PFSK-1 (cell line): ENCODE data around the gene MED9.

Source experiments
- POLR2AphosphoS5 ChIP-seq: IDR thresholded peaks from 2 replicates; pipeline ENCODE4 v1.6.1; 2012; ENCODE audit warnings: low read depth, mild to moderate bottlenecking, control low read depth, low read length, moderate library complexity
- REST ChIP-seq, 2 experiments: IDR thresholded peaks; 2 replicates each; pipeline versions ENCODE4 v1.6.1 to v1.8.0; 2011 to 2012; ENCODE audit warnings: low read depth in 2 of 2, low read length in 2 of 2, control low read depth in 1 of 2, inconsistent platforms in 1 of 2, mild to moderate bottlenecking in 1 of 2, moderate library complexity in 1 of 2; ENCODE audit not compliant: insufficient read depth in 1 of 2
- SIN3A ChIP-seq: IDR thresholded peaks from 2 replicates; pipeline ENCODE4 v1.6.1; 2012; ENCODE audit warnings: mild to moderate bottlenecking, low read length, moderate library complexity, borderline replicate concordance; ENCODE audit not compliant: insufficient read depth

GRCh38 chr17:17510456-17511292 is 33.9 kb downstream of the MED9 start:
- no peak for TF ChIP-seq POLR2AphosphoS5
- no peak for TF ChIP-seq REST (IDR thresholded peaks at IDR 0.05; ENCODE audit: insufficient read depth in 1 of 2, low read depth in 2 of 2, low read length in 2 of 2)
- no peak for TF ChIP-seq SIN3A
